H1 (cell line): Measurements from ENCODE around the gene GNAI1. TPM values are rescaled to one million over a fixed set of nuclear protein-coding genes. Genes with fewer than 3 reads are reported as not detected.

Experiments
- CTCF ChIA-PET: fragments of 300-600 bp; sonication (Branson Sonifier 250); formaldehyde crosslinking; loops from one replicate; lab custom pipeline; 2021; ENCODE audit not compliant: partially characterized antibody; lab: Charles Lee
- POLR2A ChIA-PET: fragments of 300-600 bp; sonication (Branson Sonifier 250); formaldehyde crosslinking; loops from one replicate; lab custom pipeline; 2021; ENCODE audit warnings: inconsistent platforms; ENCODE audit not compliant: partially characterized antibody; lab: Charles Lee
- DNase-seq, 2 experiments: peaks; one replicate each; pipeline versions ENCODE4 v3.0.0 to v3.0.0-alpha.2; 2010 to 2022; ENCODE audit warnings: low spot score in 2 of 2, low read depth in 1 of 2, mixed read lengths in 1 of 2
- FAIRE-seq: peaks from 2 replicates; lab custom pipeline; 2011; peaks lifted over from hg19 to GRCh38; lab: Jason Lieb, UNC
- H2AFZ ChIP-seq: 2 replicates; pipeline ENCODE4 v1.8.1; 2012; ENCODE audit warnings: low read length, inconsistent platforms
- H2AK5ac ChIP-seq: 2 replicates; pipeline ENCODE4 v1.6.1; 2013; ENCODE audit warnings: low read depth, low read length
- H2BK120ac ChIP-seq: replicated peaks from 2 replicates; pipeline ENCODE3; 2013; ENCODE audit warnings: low read depth, low read length, inconsistent platforms
- H2BK12ac ChIP-seq: 2 replicates; pipeline ENCODE4 v1.6.1; 2013; ENCODE audit warnings: low read depth, low read length
- H2BK15ac ChIP-seq: 2 replicates; pipeline ENCODE4 v1.6.1; 2013; ENCODE audit warnings: low read length
- H2BK20ac ChIP-seq: 2 replicates; pipeline ENCODE4 v1.6.1; 2013; ENCODE audit warnings: low read length
- H2BK5ac ChIP-seq: 2 replicates; pipeline ENCODE4 v1.6.1; 2013; ENCODE audit warnings: low read depth, low read length
- H3K14ac ChIP-seq: 2 replicates; pipeline ENCODE4 v1.6.1; 2013; ENCODE audit warnings: inconsistent platforms; ENCODE audit not compliant: insufficient read length
- H3K18ac ChIP-seq: 2 replicates; pipeline ENCODE4 v1.6.1; 2013; ENCODE audit warnings: low read length; ENCODE audit errors: extremely low read depth
- H3K23ac ChIP-seq: 2 replicates; pipeline ENCODE4 v1.6.1; 2013; ENCODE audit warnings: inconsistent platforms; ENCODE audit not compliant: insufficient read length
- H3K23me2 ChIP-seq: 2 replicates; pipeline ENCODE4 v1.6.1; 2013; ENCODE audit warnings: low read depth, low read length
- H3K27ac ChIP-seq: 2 replicates; pipeline ENCODE4 v1.6.1; 2011; ENCODE audit warnings: low read depth, low read length, inconsistent platforms
- H3K27me3 ChIP-seq, 4 experiments: replicated peaks in 1 of 4; 1 replicate in 1 of 4; 2 replicates in 3 of 4; pipeline versions ENCODE4 v1.6.1 to v1.8.1; 2011 to 2013; ENCODE audit warnings: low read length in 3 of 4, mild to moderate bottlenecking in 3 of 4, inconsistent platforms in 2 of 4, mixed read lengths in 2 of 4, moderate library complexity in 1 of 4; ENCODE audit not compliant: control insufficient read depth in 3 of 4, insufficient read depth in 3 of 4; ENCODE audit errors: extremely low read depth in 1 of 4
- H3K36me3 ChIP-seq, 4 experiments: 2 replicates each; pipeline versions ENCODE4 v1.6.1 to v1.8.1; 2011 to 2013; ENCODE audit warnings: mild to moderate bottlenecking in 4 of 4, low read length in 3 of 4, moderate library complexity in 2 of 4, control low read depth in 1 of 4, inconsistent platforms in 1 of 4; ENCODE audit not compliant: insufficient read depth in 4 of 4, control insufficient read depth in 2 of 4
- H3K4ac ChIP-seq: replicated peaks from 2 replicates; pipeline ENCODE3; 2013; ENCODE audit warnings: low read length, low read depth, mixed read lengths, inconsistent platforms; ENCODE audit not compliant: insufficient read length
- H3K4me1 ChIP-seq, 4 experiments: replicated peaks in 1 of 4; 1 replicate in 1 of 4; 2 replicates in 3 of 4; pipeline versions ENCODE4 v1.6.1 to v1.8.1; 2011 to 2013; ENCODE audit warnings: low read length in 3 of 4, inconsistent platforms in 2 of 4, mixed read lengths in 1 of 4; ENCODE audit not compliant: insufficient read depth in 4 of 4, control insufficient read depth in 3 of 4
- H3K4me2 ChIP-seq, 2 experiments: 2 replicates each; pipeline versions ENCODE4 v1.6.1 to v1.8.1; 2011 to 2013; ENCODE audit warnings: low read depth in 2 of 2, low read length in 2 of 2, control low read depth in 1 of 2, inconsistent platforms in 1 of 2, mild to moderate bottlenecking in 1 of 2; ENCODE audit not compliant: insufficient read depth in 1 of 2
- H3K4me3 ChIP-seq, 4 experiments: fragments of 200-600, 300-600 bp in 1 of 4; sonication (generic), shearing (Covaris generic), sonication (Bioruptor Twin) in 1 of 4; 2 replicates each; pipeline versions ENCODE4 v1.5.1 to v1.8.1; 2011 to 2016; ENCODE audit warnings: low read length in 4 of 4, low read depth in 3 of 4, control low read depth in 2 of 4, inconsistent platforms in 2 of 4, mild to moderate bottlenecking in 2 of 4, mixed read lengths in 1 of 4, moderate library complexity in 1 of 4; ENCODE audit not compliant: insufficient read depth in 2 of 4; ENCODE audit errors: extremely low read depth in 1 of 4
- H3K56ac ChIP-seq: replicated peaks from 2 replicates; pipeline ENCODE3; 2013; ENCODE audit warnings: low read depth, mild to moderate bottlenecking, mixed read lengths, low read length, inconsistent platforms; ENCODE audit not compliant: insufficient read length
- H3K79me1 ChIP-seq: 2 replicates; pipeline ENCODE4 v1.6.1; 2013; ENCODE audit warnings: low read depth, low read length, control low read depth
- H3K79me2 ChIP-seq, 2 experiments: 2 replicates each; pipeline versions ENCODE4 v1.6.1 to v1.8.1; 2012 to 2013; ENCODE audit warnings: low read length in 2 of 2, mild to moderate bottlenecking in 2 of 2, inconsistent platforms in 1 of 2; ENCODE audit not compliant: insufficient read depth in 2 of 2, control insufficient read depth in 1 of 2
- H3K9ac ChIP-seq, 4 experiments: replicated peaks in 1 of 4; 1 replicate in 1 of 4; 2 replicates in 3 of 4; pipeline versions ENCODE4 v1.6.1 to v1.8.1; 2011 to 2013; ENCODE audit warnings: low read depth in 3 of 4, low read length in 3 of 4, control low read depth in 2 of 4, mild to moderate bottlenecking in 2 of 4, moderate library complexity in 2 of 4, inconsistent platforms in 1 of 4; ENCODE audit errors: extremely low read depth in 1 of 4
- H3K9me3 ChIP-seq, 2 experiments: 2 replicates each; pipeline versions ENCODE4 v1.6.1 to v1.8.1; 2012 to 2013; ENCODE audit warnings: mild to moderate bottlenecking in 2 of 2, moderate library complexity in 2 of 2, control low read depth in 1 of 2, inconsistent platforms in 1 of 2, low read depth in 1 of 2, low read length in 1 of 2, mixed read lengths in 1 of 2; ENCODE audit not compliant: insufficient read depth in 2 of 2
- H4K20me1 ChIP-seq, 2 experiments: replicated peaks in 1 of 2; 2 replicates each; pipeline versions ENCODE3 to v1.8.1; 2011 to 2013; ENCODE audit warnings: inconsistent platforms in 2 of 2, low read length in 2 of 2, mild to moderate bottlenecking in 1 of 2; ENCODE audit not compliant: insufficient read depth in 2 of 2, control insufficient read depth in 1 of 2
- H4K5ac ChIP-seq: 2 replicates; pipeline ENCODE4 v1.6.1; 2013; ENCODE audit warnings: low read length, low read depth, mixed read lengths, inconsistent platforms; ENCODE audit not compliant: insufficient read length
- H4K8ac ChIP-seq: 2 replicates; pipeline ENCODE4 v1.8.0; 2013; ENCODE audit warnings: mild to moderate bottlenecking, moderate library complexity, low read length, inconsistent platforms; ENCODE audit not compliant: insufficient read depth; ENCODE audit errors: extremely low read depth
- H4K91ac ChIP-seq: replicated peaks from 2 replicates; pipeline ENCODE3; 2013; ENCODE audit warnings: low read length, mixed read lengths, inconsistent platforms; ENCODE audit not compliant: insufficient read length
- ASH2L ChIP-seq: fragments of 200-600, 300-600 bp; sonication (generic); IDR thresholded peaks from one replicate; pipeline ENCODE4 v1.7.1; 2017; ENCODE audit warnings: low read length
- BCL11A ChIP-seq, 2 experiments: IDR thresholded peaks; one replicate each; pipeline ENCODE4 v1.6.1; 2011; ENCODE audit warnings: low read depth in 2 of 2, low read length in 2 of 2, mild to moderate bottlenecking in 2 of 2
- BRCA1 ChIP-seq: IDR thresholded peaks from 2 replicates; pipeline ENCODE4 v1.6.1; 2012; ENCODE audit warnings: low read depth, low read length, improper control_type of control experiment
- EGR1 ChIP-seq: IDR thresholded peaks from 2 replicates; pipeline ENCODE4 v1.6.1; 2011; ENCODE audit warnings: low read depth, low read length, borderline replicate concordance
- HDAC6 ChIP-seq: IDR thresholded peaks from one replicate; pipeline ENCODE4 v1.7.1; 2012; ENCODE audit warnings: low read depth, mild to moderate bottlenecking, inconsistent platforms, low read length, moderate library complexity
- KDM1A ChIP-seq: fragments of 200-600, 300-600 bp; sonication (generic); IDR thresholded peaks from 2 replicates; pipeline ENCODE4 v1.7.1; 2016; ENCODE audit warnings: mild to moderate bottlenecking, low read length, borderline replicate concordance
- KDM5A ChIP-seq: fragments of 200-600 bp; IDR thresholded peaks from 2 replicates; pipeline ENCODE4 v1.7.1; 2012; ENCODE audit warnings: mild to moderate bottlenecking, low read length, inconsistent platforms, mixed read lengths
- RBBP5 ChIP-seq: IDR thresholded peaks from 2 replicates; pipeline ENCODE4 v1.7.1; 2012; ENCODE audit warnings: low read depth, mild to moderate bottlenecking, inconsistent platforms, low read length, moderate library complexity, borderline replicate concordance
- SP1 ChIP-seq: IDR thresholded peaks from 2 replicates; pipeline ENCODE4 v1.6.1; 2011; ENCODE audit warnings: low read depth, low read length
- SP2 ChIP-seq: IDR thresholded peaks from 2 replicates; pipeline ENCODE4 v1.6.1; 2012; ENCODE audit warnings: mild to moderate bottlenecking, low read length, inconsistent platforms
- TCF12 ChIP-seq: IDR thresholded peaks from 2 replicates; pipeline ENCODE4 v1.6.1; 2011; ENCODE audit warnings: low read depth, mild to moderate bottlenecking, low read length
- USF2 ChIP-seq: IDR thresholded peaks from 2 replicates; pipeline ENCODE4 v1.6.1; 2011; ENCODE audit warnings: low read length, improper control_type of control experiment
- ZNF274 ChIP-seq: IDR thresholded peaks from 2 replicates; pipeline ENCODE4 v1.7.0; 2012; ENCODE audit warnings: low read length, borderline replicate concordance; ENCODE audit errors: extremely low read depth
- WGBS, 2 experiments: shearing (Covaris generic) in 1 of 2; methylation state at CpG; one replicate each; pipeline versions ENCODE4 v1.1.6 to v1.1.7; 2013 to 2015; ENCODE audit warnings: low lambda C conversion rate in 2 of 2, mixed read lengths in 2 of 2, inconsistent platforms in 1 of 2, low coverage in 1 of 2, missing lambda C conversion rate in 1 of 2; ENCODE audit not compliant: insufficient replicate concordance in 2 of 2, insufficient coverage in 1 of 2, insufficient read length in 1 of 2; ENCODE audit errors: extremely low coverage in 1 of 2, missing lambda C conversion rate in 1 of 2; 5-methylcytosine and 5-hydroxymethylcytosine counted together
- polyA plus RNA-seq, 7 experiments: library from polyadenylated mRNA; depleted of rRNA in 3 of 7; stranded (reverse) in 5 of 7; unstranded in 2 of 7; fragments of >200 nt in 5 of 7; fragments of 200-250 nt in 2 of 7; gene quantifications; 1 replicate in 5 of 7; 2 replicates in 1 of 7; 4 replicates in 1 of 7; pipeline versions ENCODE4 v1.2.1 to v1.2.3, GENCODE V29; 2011 to 2013; ENCODE audit warnings: missing spikeins in 2 of 7, mixed read lengths in 2 of 7
- total RNA-seq: library from RNA; stranded (reverse); fragmentation: NEBNext Ultra II Directional; extraction: Animal tissue kit (Norgen Biotek cat#: 25700); gene quantifications from 2 replicates; pipeline ENCODE4 v1.2.1, GENCODE V29; 2021

GNAI1 gene
- total and polyA plus RNA-seq, 2 of the 8 experiments (the other 6 are each of a cell fraction or from before 2014, with no cell fraction given): 8.0 to 29.5 TPM

- no peak overlapping the region for H3K9ac ChIP-seq
- no peak overlapping the region for H2BK120ac ChIP-seq
- H3K27me3 ChIP-seq: no peaks in the 10 kb centered on the region
- H3K9me3 ChIP-seq: no peaks in the 10 kb centered on the region
- H4K20me1 ChIP-seq: no peaks in the 10 kb centered on the region
- H3K14ac ChIP-seq: no peak overlapping the region
- no peak overlapping the region for H4K5ac ChIP-seq
- H2AK5ac ChIP-seq: no peak overlapping the region
- no peak for TF ChIP-seq RBBP5
- no peak for TF ChIP-seq KDM1A
- no peak for TF ChIP-seq EGR1
- TF ChIP-seq TCF12: no peak
- no peak for TF ChIP-seq ASH2L
- no peak for TF ChIP-seq BRCA1
- TF ChIP-seq SP2: no peak
- no peak for TF ChIP-seq ZNF274
- TF ChIP-seq SP1: no peak
- TF ChIP-seq KDM5A: no peak
- TF ChIP-seq BCL11A (IDR thresholded peaks at IDR 0.05; ENCODE audit: low read depth in 2 of 2, low read length in 2 of 2): no peak
- TF ChIP-seq HDAC6: no peak
- no peak for TF ChIP-seq USF2
- TF ChIP-seq, all 59 proteins: peak for 0
- Histone ChIP-seq H2AFZ (no peak overlapping the region), H3K23me2 (no peaks in the 10 kb centered on the region), H3K18ac (no peak overlapping the region), H3K79me2 (no peaks in the 10 kb centered on the region), H3K4ac (no peak overlapping the region), H3K23ac (no peak overlapping the region), H4K8ac (no peak overlapping the region), H3K4me2 (no peak overlapping the region), H3K4me1 (no peaks in the 10 kb centered on the region), H3K79me1 (no peaks in the 10 kb centered on the region), H2BK20ac (no peak overlapping the region), H3K4me3 (no peak overlapping the region), H3K56ac (no peak overlapping the region), H3K36me3 (peaks cover 0 to 34% (median 6%) of the 10 kb centered on the region in 4 experiments; a peak in 6 of 8 replicates), H4K91ac (no peak overlapping the region), H2BK5ac (no peak overlapping the region), H2BK15ac (no peak overlapping the region), H3K27ac (no peak overlapping the region), H2BK12ac (no peak overlapping the region)
- ChIA-PET POLR2A (no interaction called here), CTCF (interaction anchor here (1.7 kb wide), 1 partner anchor 11 kb away, joined by 6 read pairs; no protein-coding TSS in a partner anchor)
- DNase-seq (no peak), FAIRE-seq (no peak)
- WGBS, 2 experiments: 87% methylated on average over 2 of the region's 2 CpGs; no CpG with 5 or more reads in 1 of the 2 experiments
Observed at GRCh38 chr7:80207501-80207900, 72.9 kb downstream of the GNAI1 start.
